Memory B cell (primary cell): ENCODE data around the gene MSH3.
"Not testable (repeated sequence)": the region's sequence is repeated elsewhere in the genome, so short reads cannot be mapped to it uniquely, and the experiment has no call there.

Experiments used
- ATAC-seq: fragments of 150-1000 bp; cut with Tn5 transposase; 2 replicates; pipeline ENCODE4 v1.10.0; 2021; ENCODE audit warnings: low read depth, mild to moderate bottlenecking, moderate library complexity
- DNase-seq, 2 donors: peaks; one replicate each; pipeline ENCODE4 v3.0.0; 2022; ENCODE audit warnings: low spot score in 2 of 2
- H3K27ac Mint-ChIP-seq: one replicate; pipeline ENCODE4 v1.8.0; 2022; ENCODE audit warnings: mild to moderate bottlenecking, moderate library complexity, mixed read lengths
- H3K27me3 Mint-ChIP-seq: one replicate; pipeline ENCODE4 v1.8.0; 2022; ENCODE audit warnings: mixed read lengths
- H3K36me3 Mint-ChIP-seq: one replicate; pipeline ENCODE4 v1.8.0; 2022; ENCODE audit warnings: mild to moderate bottlenecking, mixed read lengths
- H3K4me1 Mint-ChIP-seq: one replicate; pipeline ENCODE4 v1.8.0; 2022; ENCODE audit warnings: mixed read lengths
- H3K4me3 Mint-ChIP-seq: one replicate; pipeline ENCODE4 v1.8.0; 2022; ENCODE audit warnings: mild to moderate bottlenecking, moderate library complexity, mixed read lengths
- H3K9me3 Mint-ChIP-seq: one replicate; pipeline ENCODE4 v1.8.0; 2022; ENCODE audit warnings: mixed read lengths

Gene MSH3

DNA sequence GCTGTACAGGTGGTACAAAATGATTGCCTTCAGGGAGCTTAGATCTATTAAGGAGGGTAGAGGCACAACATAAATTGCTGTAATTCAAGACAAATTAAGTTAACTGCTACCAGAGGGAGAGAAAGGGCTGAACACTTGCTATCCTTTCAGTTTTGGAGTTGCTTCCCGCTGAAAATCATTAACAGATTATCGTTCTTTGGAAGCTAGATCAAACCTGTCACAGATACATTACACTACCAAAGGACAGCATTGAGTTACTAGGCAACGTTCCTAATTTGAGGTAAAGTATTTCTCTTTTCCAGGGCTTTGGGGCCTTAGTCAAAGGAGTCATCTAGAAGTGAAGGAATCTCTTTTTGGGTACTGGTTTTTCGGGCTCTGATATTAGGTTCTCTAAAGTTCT, 85.0 kb downstream of the MSH3 start:
- peaks cover 23% of the 10 kb centered on the region for H3K36me3 Mint-ChIP-seq
- H3K4me1 Mint-ChIP-seq, result peaks cover 5% of the 10 kb centered on the region
- H3K27me3 Mint-ChIP-seq, result no peaks in the 10 kb centered on the region
- H3K27ac Mint-ChIP-seq, result peak overlapping the region; percentile 31
- no peak for ATAC-seq
- H3K4me3 Mint-ChIP-seq, result no peak overlapping the region
- H3K9me3 Mint-ChIP-seq, result no peaks in the 10 kb centered on the region
- DNase-seq, result no peak

DNA sequence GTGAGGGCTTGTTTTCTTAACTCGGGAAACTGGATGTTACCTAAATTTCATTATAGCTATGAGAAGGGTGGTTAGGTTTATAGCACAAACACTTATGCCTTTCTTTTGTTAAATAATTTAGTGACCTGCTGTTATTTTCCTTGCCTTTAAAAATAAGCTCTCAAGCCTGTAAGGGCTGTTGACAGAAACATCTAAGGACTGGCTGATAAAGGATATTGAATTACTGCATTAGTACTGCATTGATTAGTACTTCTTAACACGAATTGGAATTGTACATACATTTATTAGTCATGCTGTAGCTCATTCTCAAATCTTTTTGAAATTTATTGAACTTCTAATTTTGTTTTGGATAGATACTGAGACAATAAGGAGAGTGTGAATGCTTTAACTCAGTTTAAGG, 85.4 kb downstream of the MSH3 start:
- H3K27ac Mint-ChIP-seq, result peak overlapping the region; percentile 31
- H3K9me3 Mint-ChIP-seq, result no peaks in the 10 kb centered on the region
- ATAC-seq (no peak), DNase-seq (no peak)
- peaks cover 24% of the 10 kb centered on the region for H3K36me3 Mint-ChIP-seq
- H3K4me3 Mint-ChIP-seq, result no peak overlapping the region
- peaks cover 5% of the 10 kb centered on the region for H3K4me1 Mint-ChIP-seq
- H3K27me3 Mint-ChIP-seq, result no peaks in the 10 kb centered on the region

DNA sequence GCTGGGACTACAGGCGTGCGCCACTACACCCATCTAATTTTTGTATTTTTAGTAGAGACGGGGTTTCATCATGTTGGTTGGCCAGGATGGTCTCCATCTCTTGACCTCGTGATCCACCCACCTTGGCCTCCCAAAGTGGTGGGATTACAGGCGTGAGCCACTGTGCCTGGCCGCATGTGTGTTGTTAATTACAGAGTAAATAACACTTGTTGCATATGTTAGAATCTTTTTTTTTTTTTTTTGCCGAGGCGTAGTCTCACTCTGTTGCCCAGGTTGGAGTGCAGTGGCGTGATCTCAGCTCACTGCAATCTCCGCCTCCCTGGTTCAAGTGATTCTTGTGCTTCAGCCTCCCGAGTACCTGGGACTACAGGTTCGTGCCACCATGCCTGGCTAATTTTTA, 86.0 kb downstream of the MSH3 start:
- H3K9me3 Mint-ChIP-seq, H3K27me3 Mint-ChIP-seq, ATAC-seq, DNase-seq, H3K4me1 Mint-ChIP-seq: not testable (repeated sequence)
- Mint-ChIP-seq H3K27ac (peak overlapping the region; percentile 31), H3K4me3 (peak overlapping the region; percentile 33), H3K36me3 (peaks cover 27% of the 10 kb centered on the region)

DNA sequence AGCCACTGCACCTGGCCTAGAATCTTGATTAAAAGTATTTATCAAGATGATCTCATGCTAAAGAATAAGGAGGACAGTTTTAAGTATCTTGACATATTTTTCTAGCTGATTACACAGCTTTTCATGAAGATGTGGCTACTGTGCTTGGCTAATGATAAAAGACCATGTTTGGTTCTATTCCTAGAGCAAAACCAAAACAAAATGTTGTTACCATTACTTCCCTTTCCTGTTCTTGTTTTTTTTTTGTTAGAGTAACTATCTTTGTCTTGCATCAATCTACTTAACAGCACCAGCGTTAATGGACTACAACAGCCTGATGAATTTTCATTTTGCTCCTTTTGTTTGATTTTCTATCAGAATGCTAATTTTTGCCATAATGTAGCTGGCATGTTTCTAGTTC, 86.5 kb downstream of the MSH3 start:
- no peaks in the 10 kb centered on the region for H3K9me3 Mint-ChIP-seq
- H3K36me3 Mint-ChIP-seq, result peaks cover 30% of the 10 kb centered on the region
- no peak for ATAC-seq
- no peaks in the 10 kb centered on the region for H3K27me3 Mint-ChIP-seq
- DNase-seq, result no peak
- peak overlapping the region; percentile 33 for H3K4me3 Mint-ChIP-seq
- H3K27ac Mint-ChIP-seq, result peak overlapping the region; percentile 2
- H3K4me1 Mint-ChIP-seq, result peaks cover 5% of the 10 kb centered on the region

DNA sequence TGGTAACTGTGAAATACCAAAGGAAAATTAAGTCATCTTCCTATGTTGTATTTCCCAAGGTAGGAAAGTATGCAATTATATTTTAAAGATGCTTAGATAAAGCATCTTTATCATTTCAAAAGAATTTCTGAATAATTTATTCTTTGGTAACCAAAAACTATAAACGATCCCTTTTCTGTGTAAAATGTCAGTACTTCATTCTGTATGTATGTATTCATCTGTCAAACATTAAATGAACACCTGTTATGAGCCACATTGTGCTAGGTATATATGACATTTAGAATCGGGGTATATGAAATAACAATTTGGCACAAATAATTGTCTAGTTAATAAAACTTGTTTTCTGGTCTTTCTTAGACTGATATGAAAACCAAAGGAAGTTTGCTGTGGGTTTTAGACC, 89.7 kb downstream of the MSH3 start:
- Mint-ChIP-seq H3K4me1 (peaks cover 5% of the 10 kb centered on the region), H3K4me3 (no peak overlapping the region), H3K36me3 (peaks cover 35% of the 10 kb centered on the region), H3K9me3 (no peaks in the 10 kb centered on the region), H3K27ac (no peak overlapping the region), H3K27me3 (no peaks in the 10 kb centered on the region)
- no peak for DNase-seq
- ATAC-seq, result no peak

DNA sequence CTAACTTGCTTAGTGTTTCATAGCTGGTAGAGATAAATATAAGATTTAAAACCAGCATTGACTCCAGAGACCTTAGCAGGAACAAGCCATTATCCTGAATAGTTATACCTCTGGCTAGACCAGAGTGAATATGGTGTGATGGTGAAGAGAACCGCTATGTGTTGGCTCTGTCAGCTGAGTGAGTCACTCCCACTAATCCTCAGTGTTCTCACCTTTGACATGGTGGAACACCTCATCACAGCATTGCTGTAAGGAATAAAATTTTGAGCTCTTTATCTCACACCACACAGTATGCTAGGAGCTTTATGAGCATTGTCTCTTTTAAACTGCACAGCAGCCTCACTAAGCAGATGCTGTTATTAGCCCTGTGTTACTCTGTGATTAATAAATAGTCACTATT, 91.0 kb downstream of the MSH3 start:
- H3K4me1 Mint-ChIP-seq, result peaks cover 5% of the 10 kb centered on the region
- no peaks in the 10 kb centered on the region for H3K27me3 Mint-ChIP-seq
- DNase-seq (no peak), ATAC-seq (no peak)
- H3K36me3 Mint-ChIP-seq, result peaks cover 43% of the 10 kb centered on the region
- no peaks in the 10 kb centered on the region for H3K9me3 Mint-ChIP-seq
- H3K4me3 Mint-ChIP-seq, result no peak overlapping the region
- no peak overlapping the region for H3K27ac Mint-ChIP-seq

DNA sequence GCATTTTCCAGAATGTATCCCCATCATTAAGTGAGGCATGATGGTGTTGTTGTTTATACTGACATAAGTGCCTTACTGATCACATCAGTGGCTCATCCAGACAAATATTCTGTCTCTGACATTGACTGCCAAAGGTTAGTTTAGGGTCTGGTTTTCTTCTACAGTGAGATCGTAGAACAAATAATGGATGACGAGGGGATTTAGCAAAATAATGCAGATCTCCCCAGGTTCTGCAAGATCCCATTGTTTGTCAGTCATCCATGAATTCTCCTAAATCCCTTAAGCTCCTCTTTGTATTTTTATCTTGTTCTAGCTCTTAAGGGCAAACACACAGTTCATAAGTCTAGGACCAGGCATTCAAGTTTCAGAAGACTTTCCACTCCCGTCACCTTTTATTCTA, 93.5 kb downstream of the MSH3 start:
- no peak overlapping the region for H3K27ac Mint-ChIP-seq
- DNase-seq (no peak), ATAC-seq (no peak)
- H3K36me3 Mint-ChIP-seq, result peaks cover 51% of the 10 kb centered on the region
- H3K9me3 Mint-ChIP-seq, result peaks cover 2% of the 10 kb centered on the region
- H3K27me3 Mint-ChIP-seq, result no peaks in the 10 kb centered on the region
- H3K4me1 Mint-ChIP-seq, result no peaks in the 10 kb centered on the region
- H3K4me3 Mint-ChIP-seq, result no peak overlapping the region

DNA sequence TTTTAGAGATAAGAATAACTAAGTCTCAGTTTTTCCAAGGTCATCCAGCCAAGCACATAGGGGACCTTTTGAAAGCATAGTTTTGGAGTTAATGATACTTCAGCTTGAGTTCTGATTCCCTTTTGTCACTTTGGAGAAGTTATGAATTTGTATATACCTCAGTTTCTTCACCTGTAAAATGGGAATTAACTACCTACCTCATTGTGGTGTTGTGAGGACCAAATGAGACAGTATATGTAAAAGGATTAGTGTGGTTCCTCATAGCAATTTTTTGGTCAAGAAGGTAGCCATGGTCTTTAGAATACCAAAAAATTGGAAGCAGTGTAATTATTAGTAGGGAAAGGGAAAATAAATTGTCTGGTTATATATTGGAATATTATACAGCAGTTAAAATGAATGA, 98.0 kb downstream of the MSH3 start:
- peaks cover 15% of the 10 kb centered on the region for H3K4me1 Mint-ChIP-seq
- H3K27me3 Mint-ChIP-seq, result no peaks in the 10 kb centered on the region
- peaks cover 36% of the 10 kb centered on the region for H3K36me3 Mint-ChIP-seq
- H3K9me3 Mint-ChIP-seq, result peaks cover 2% of the 10 kb centered on the region
- DNase-seq (no peak), ATAC-seq (no peak)
- H3K27ac Mint-ChIP-seq, result no peak overlapping the region
- H3K4me3 Mint-ChIP-seq, result no peak overlapping the region

DNA sequence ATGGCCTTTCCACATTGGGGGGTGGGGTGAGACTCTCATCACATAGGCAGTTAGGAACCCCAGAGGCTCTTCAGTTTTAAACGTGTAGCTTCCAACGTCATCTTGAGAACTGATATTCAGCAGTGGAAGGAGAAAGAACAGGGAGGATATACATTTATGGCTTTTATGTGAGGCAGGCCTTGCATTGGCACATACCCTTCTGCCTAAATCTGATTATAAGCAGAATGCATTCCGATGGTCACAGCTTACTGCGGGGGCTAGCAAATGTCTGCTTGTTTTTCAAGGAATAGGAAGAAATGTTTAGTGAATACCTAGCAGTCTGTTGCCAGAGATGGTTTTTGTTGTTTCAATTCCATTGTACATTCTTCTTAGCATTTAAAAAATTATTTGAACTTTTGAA, 99.3 kb downstream of the MSH3 start:
- no peak for DNase-seq
- Mint-ChIP-seq H3K27ac (no peak overlapping the region), H3K27me3 (no peaks in the 10 kb centered on the region), H3K4me1 (peaks cover 15% of the 10 kb centered on the region), H3K4me3 (no peak overlapping the region), H3K9me3 (peaks cover 2% of the 10 kb centered on the region), H3K36me3 (peaks cover 35% of the 10 kb centered on the region)
- ATAC-seq, result no peak

DNA sequence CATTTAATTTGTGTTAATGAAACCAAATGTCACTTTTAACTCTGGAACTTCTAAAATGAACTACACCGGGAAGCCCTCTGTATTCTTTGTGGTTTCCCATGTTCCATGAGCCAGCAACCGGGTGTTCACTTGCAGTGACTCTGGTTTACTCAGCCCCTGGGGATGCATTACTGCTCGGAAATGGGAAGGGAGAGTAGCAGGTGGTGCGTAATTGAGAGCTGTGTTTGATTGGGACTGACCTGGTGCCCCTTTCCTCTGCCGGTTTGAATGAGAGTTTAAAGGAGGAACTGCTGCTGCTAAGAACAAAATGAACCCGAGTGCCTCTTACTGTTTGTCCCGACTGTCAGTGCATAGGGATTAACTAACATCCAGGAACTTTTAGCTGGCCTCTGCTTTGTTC, 100.4 kb downstream of the MSH3 start:
- peaks cover 33% of the 10 kb centered on the region for H3K36me3 Mint-ChIP-seq
- peak overlapping the region; percentile 62 for H3K27ac Mint-ChIP-seq
- no peaks in the 10 kb centered on the region for H3K27me3 Mint-ChIP-seq
- peaks cover 20% of the 10 kb centered on the region for H3K4me1 Mint-ChIP-seq
- H3K4me3 Mint-ChIP-seq, result peak overlapping the region; percentile 15
- ATAC-seq (peak; percentile 62), DNase-seq (peak in 1 of 2 donors; percentile 2)
- H3K9me3 Mint-ChIP-seq, result peaks cover 2% of the 10 kb centered on the region

DNA sequence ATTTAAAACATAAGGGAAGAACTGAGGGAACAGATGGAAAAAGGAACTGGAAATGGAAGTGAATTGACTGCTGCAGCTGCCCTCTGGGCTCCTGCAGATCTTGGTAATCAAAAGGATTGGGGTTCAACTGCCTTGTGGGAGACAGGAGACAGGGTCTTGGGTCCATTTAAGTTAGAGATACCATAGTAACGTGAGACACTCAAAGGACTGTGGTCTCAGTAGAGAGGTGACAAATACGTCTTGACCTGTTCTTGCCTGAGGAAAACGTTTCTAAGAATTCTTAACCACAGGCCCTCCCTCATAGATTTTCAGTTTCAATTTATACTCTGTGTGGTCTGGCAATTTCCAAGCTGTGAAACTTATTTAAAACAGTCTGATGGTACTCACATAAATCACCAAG, 101.2 kb downstream of the MSH3 start:
- H3K9me3 Mint-ChIP-seq, result peaks cover 2% of the 10 kb centered on the region
- H3K36me3 Mint-ChIP-seq, result peaks cover 32% of the 10 kb centered on the region
- peak; percentile 58 for ATAC-seq
- peaks cover 20% of the 10 kb centered on the region for H3K4me1 Mint-ChIP-seq
- H3K27ac Mint-ChIP-seq, result peak overlapping the region; percentile 9
- peak overlapping the region; percentile 46 for H3K4me3 Mint-ChIP-seq
- no peak for DNase-seq
- no peaks in the 10 kb centered on the region for H3K27me3 Mint-ChIP-seq

DNA sequence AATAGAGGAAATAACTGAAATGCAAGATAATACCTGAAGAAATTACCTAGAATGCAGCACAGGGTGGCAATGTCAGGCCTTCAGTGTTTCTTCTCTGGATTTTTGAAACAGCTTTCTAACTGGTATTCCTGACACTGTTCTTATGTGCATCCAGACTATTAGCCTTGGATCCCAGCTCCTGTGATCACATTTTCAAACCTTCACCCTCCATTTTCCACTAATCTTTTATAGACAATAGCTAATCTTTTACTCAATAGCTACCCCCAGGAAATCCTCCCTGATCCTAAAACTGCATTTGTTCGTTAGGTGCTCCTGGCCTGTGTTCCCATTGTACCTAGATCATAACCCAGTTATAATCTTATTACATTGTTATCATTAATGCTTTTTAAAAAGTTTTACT, 101.8 kb downstream of the MSH3 start:
- Mint-ChIP-seq H3K36me3 (peaks cover 30% of the 10 kb centered on the region), H3K27me3 (no peaks in the 10 kb centered on the region), H3K4me1 (peaks cover 20% of the 10 kb centered on the region), H3K27ac (no peak overlapping the region), H3K4me3 (no peak overlapping the region), H3K9me3 (peaks cover 2% of the 10 kb centered on the region)
- ATAC-seq, result no peak
- DNase-seq, result no peak

DNA sequence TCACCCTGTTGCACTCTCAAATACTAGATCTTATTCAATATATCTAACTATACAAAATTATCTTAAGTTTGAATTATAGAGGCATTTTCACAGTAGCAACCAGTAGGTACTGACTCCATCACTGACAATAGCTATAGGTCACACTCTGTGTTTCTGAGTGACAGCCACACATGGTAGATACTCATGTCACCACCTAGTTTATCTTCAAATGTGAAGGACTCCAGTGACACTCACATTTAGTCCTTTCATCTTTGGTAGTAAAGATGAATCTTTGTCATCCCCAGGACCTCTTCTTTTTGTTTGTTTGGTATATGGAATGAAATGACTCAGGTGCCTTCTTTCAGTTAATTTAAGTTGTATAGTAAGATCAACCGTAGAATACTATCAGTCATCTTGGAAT, 102.8 kb downstream of the MSH3 start:
- H3K9me3 Mint-ChIP-seq, result peaks cover 2% of the 10 kb centered on the region
- H3K27ac Mint-ChIP-seq, result no peak overlapping the region
- DNase-seq (no peak), ATAC-seq (no peak)
- H3K4me1 Mint-ChIP-seq, result peaks cover 20% of the 10 kb centered on the region
- H3K36me3 Mint-ChIP-seq, result peaks cover 24% of the 10 kb centered on the region
- H3K27me3 Mint-ChIP-seq, result no peaks in the 10 kb centered on the region
- H3K4me3 Mint-ChIP-seq, result no peak overlapping the region

DNA sequence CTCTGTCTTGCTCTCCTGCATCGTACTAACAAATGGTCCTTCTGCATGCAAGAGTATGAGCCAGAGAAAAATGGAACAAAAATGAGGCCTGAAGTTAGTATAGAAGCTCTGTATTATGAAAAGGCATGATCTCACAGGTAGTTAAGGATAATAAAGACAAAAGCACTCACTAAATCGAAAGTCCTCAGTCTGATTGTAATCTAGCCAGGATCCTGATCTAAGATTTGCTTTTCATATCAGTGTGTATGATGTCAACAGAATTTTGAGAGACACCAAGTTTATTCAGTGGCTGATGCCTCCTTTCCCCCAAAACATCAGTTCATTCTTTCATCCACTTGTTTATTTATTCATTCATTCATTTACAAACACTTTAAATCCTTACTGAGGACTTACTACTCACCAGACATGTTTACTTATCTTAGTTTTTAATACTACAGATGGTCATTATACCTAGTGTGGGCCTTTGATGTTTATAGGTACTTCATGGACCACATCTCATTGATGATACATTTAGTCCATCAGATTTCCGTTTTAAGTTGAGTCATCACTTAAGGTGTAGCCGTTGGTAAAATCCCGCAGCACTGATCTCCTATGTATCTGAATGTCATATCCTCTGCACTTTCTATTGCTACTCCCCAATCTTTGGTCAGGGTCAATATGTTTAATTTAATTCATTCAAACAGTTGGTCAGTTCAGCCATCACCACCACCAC, 105.6 kb downstream of the MSH3 start:
- Mint-ChIP-seq H3K9me3 (no peaks in the 10 kb centered on the region), H3K27ac (no peak overlapping the region), H3K27me3 (no peaks in the 10 kb centered on the region), H3K36me3 (peaks cover 20% of the 10 kb centered on the region), H3K4me3 (no peak overlapping the region), H3K4me1 (peaks cover 13% of the 10 kb centered on the region)
- ATAC-seq (no peak), DNase-seq (no peak)

DNA sequence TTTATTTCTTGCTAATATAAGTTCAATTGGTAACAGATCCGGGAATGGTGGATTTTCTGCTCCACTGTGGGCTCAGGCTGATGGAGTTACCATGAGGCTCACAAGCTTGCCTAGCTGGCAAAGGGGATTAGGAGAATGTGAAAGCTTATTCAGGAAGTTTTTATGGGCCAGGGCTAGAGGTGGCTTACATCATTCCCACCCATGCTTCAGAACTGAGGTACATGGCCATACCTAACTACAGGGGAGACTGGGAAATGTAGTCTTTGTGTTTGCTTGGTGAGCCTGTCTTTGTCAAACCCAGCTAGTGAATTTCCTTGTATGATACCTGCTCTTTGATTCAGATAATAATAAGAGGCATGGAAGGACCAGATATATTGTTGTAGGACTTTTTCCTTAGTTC, 106.2 kb downstream of the MSH3 start:
- peaks cover 20% of the 10 kb centered on the region for H3K36me3 Mint-ChIP-seq
- ATAC-seq, result no peak

More for the DNA sequence above, 106.2 kb downstream of the MSH3 start:
- H3K4me1 Mint-ChIP-seq, result peaks cover 7% of the 10 kb centered on the region
- no peak for DNase-seq
- H3K9me3 Mint-ChIP-seq, result no peaks in the 10 kb centered on the region
- no peak overlapping the region for H3K27ac Mint-ChIP-seq
- H3K27me3 Mint-ChIP-seq, result no peaks in the 10 kb centered on the region
- H3K4me3 Mint-ChIP-seq, result no peak overlapping the region
